ENCODE data around the gene EFCAB9. TPM values are rescaled to one million over a fixed set of nuclear protein-coding genes. Genes with fewer than 3 reads are reported as not detected.

The EFCAB9 gene
- total RNA-seq, 4 donors from 2014 or later = not detected

DNA sequence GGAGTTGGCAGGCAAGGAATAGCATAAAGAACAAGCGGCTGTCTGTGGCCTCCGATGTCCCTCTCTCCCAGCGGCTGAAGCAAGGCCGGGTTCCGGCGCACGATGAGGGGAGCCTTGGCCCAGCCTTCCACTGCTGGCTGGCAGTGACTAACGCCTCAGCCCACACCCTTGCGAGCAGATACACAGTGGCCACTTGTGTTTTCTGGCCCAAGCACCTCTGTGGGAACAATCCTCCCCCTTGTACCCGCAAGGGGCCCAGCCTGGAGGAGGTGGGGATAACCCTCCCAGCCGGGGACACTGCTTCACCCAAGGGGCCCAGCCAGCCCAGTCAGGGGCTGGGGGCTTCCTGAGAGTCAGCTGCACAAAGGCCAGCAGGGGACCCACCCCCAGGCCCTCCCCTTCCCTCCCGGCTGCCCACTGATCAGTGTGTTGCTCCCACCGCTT, 29.2 kb upstream of the EFCAB9 start:
- TF ChIP-seq, protein P1, sequence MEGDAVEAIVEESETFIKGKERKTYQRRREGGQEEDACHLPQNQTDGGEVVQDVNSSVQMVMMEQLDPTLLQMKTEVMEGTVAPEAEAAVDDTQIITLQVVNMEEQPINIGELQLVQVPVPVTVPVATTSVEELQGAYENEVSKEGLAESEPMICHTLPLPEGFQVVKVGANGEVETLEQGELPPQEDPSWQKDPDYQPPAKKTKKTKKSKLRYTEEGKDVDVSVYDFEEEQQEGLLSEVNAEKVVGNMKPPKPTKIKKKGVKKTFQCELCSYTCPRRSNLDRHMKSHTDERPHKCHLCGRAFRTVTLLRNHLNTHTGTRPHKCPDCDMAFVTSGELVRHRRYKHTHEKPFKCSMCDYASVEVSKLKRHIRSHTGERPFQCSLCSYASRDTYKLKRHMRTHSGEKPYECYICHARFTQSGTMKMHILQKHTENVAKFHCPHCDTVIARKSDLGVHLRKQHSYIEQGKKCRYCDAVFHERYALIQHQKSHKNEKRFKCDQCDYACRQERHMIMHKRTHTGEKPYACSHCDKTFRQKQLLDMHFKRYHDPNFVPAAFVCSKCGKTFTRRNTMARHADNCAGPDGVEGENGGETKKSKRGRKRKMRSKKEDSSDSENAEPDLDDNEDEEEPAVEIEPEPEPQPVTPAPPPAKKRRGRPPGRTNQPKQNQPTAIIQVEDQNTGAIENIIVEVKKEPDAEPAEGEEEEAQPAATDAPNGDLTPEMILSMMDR (IDR thresholded peaks at IDR 0.05) = no peak
- TF ChIP-seq POLR2A (IDR thresholded peaks at IDR 0.05) = no peak
- Histone ChIP-seq H3K27ac (no peak overlapping the region), H3K4me3 (replicated peaks in 1 of 3) (no peak overlapping the region), H3K27me3 (no peaks in the 10 kb centered on the region), H3K4me1 (no peaks in the 10 kb centered on the region), H3K9me3 (no peaks in the 10 kb centered on the region), H3K36me3 (no peaks in the 10 kb centered on the region)
- intact Hi-C loops (cut with DNase I) = no loop called here
- whole genome bisulfite sequencing, 2 donors = 71 to 86% methylated on average over 5 to 9 of the region's 13 CpGs
- no peak for DNase-seq

- 73 to 76% methylated on average over 6 to 7 of the region's 7 CpGs for WGBS, 2 donors
- Histone ChIP-seq H3K4me3 (replicated peaks in 1 of 3) (no peak overlapping the region), H3K36me3 (no peaks in the 10 kb centered on the region), H3K9me3 (no peaks in the 10 kb centered on the region), H3K4me1 (no peaks in the 10 kb centered on the region), H3K27ac (no peak overlapping the region), H3K27me3 (no peaks in the 10 kb centered on the region)
- TF ChIP-seq, protein P1 (IDR thresholded peaks at IDR 0.05) = no peak
- TF ChIP-seq POLR2A (IDR thresholded peaks at IDR 0.05) = no peak
- DNase-seq = peak in 1 of 2 donors; percentile 23
- intact Hi-C loops (cut with DNase I) = no loop called here
These were observed 28.5 kb upstream of the EFCAB9 start for GRCh38 chr5:172165465-172165864.

DNA sequence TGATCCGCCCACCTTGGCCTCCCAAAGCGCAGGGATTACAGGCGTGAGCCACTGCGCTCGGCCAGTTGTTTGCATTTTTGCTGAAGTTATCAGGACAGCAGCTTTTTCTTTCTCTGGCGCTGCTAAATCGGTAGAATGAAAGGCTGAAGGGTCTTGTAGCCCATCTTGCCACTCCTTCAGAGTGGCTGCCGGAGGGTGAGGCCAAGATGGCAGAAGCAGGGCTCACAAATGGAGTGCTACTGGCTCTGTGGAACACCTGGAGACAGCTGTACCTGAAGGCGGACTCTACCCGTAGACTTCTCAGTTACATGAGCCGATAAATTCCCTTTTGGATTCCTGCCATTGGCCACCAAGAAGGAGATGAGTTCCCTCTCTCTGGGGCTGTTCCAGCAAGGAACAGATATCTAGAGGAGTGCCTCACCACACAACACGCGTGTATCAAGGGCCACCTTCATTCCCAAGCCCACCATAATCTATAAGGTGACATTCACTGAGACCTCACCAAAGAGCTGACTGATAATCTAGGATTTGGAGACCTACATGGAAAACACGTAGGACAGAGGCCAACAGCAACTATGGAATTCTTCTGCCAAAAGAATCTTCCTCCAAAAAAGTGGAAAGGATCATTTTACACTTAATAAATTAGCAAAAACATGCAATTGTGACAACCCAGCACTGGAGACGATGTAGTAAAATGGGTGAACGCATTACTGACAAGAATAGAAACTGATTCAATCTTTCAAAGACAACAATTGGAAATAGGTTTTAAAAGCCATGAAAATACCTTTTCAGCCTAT, 27.7 kb upstream of the EFCAB9 start:
- H3K27ac ChIP-seq = no peak overlapping the region
- intact Hi-C loops (cut with DNase I) = no loop called here
- TF ChIP-seq, protein P1 (IDR thresholded peaks at IDR 0.05) = no peak
- TF ChIP-seq POLR2A (IDR thresholded peaks at IDR 0.05) = no peak
- WGBS, 2 donors = 82 to 87% methylated on average over 14 to 16 of the region's 16 CpGs
- H3K4me1 ChIP-seq = no peaks in the 10 kb centered on the region
- DNase-seq = no peak
- no peak overlapping the region for H3K4me3 ChIP-seq (replicated peaks in 1 of 3)
- H3K36me3 ChIP-seq = no peaks in the 10 kb centered on the region
- H3K9me3 ChIP-seq = no peaks in the 10 kb centered on the region
- no peaks in the 10 kb centered on the region for H3K27me3 ChIP-seq

DNA sequence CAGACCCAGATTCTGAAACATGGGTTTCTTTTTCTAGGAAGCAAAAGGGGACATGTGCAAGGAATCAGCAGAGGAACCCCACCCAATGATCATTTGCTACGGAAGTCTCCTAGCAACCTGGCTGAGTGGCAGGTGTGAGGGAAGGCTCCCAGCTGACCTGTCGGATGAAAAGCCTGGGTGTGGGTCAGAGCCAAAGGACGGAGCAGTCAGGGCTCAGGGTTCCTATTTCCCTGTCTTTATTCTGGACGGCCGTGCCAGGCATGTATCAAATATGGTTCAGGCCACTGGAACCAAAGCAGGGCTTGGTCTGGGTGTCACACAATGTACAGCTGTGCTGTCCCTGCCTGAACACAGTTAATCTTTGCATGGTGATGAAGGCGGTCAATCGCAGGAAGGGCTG, 26.1 kb upstream of the EFCAB9 start:
- Histone ChIP-seq H3K27ac (no peak overlapping the region), H3K4me3 (replicated peaks in 1 of 3) (no peak overlapping the region), H3K9me3 (no peaks in the 10 kb centered on the region), H3K27me3 (no peaks in the 10 kb centered on the region), H3K4me1 (no peaks in the 10 kb centered on the region), H3K36me3 (no peaks in the 10 kb centered on the region)
- intact Hi-C loops (cut with DNase I) = no loop called here
- 94 to 97% methylated on average over 7 of the region's 7 CpGs for WGBS, 2 donors
- no peak for TF ChIP-seq POLR2A (IDR thresholded peaks at IDR 0.05)
- TF ChIP-seq, protein P1 (IDR thresholded peaks at IDR 0.05) = no peak
- no peak for DNase-seq

DNA sequence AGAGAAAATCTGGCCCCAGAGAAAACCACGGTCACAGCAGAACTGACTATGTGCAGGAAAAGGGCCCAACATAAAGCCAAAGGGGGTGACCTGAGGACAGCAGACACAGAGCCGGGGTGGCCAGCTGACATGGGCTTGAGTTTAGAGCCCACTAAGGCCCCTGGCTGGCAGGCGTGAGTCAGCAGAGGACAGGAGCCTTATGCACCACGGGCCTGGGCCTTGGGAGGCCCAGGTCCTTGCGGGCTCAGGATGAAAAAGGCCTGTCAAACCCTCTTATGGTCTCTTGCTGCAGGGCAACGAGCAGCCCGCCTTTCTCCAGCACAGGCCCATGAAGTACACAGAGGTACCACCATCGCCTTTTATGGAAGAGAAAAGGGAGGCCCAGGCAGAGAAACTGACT, 25.7 kb upstream of the EFCAB9 start:
- TF ChIP-seq, protein P1 (IDR thresholded peaks at IDR 0.05) = no peak
- no peak for TF ChIP-seq POLR2A (IDR thresholded peaks at IDR 0.05)
- Histone ChIP-seq H3K4me3 (replicated peaks in 1 of 3) (no peak overlapping the region), H3K9me3 (no peaks in the 10 kb centered on the region), H3K36me3 (no peaks in the 10 kb centered on the region), H3K27me3 (no peaks in the 10 kb centered on the region), H3K4me1 (no peaks in the 10 kb centered on the region), H3K27ac (no peak overlapping the region)
- intact Hi-C loops (cut with DNase I) = no loop called here
- 75 to 94% methylated on average over 2 to 8 of the region's 8 CpGs for WGBS, 2 donors
- DNase-seq = no peak

All from thyroid gland (tissue), 4 donors.